PC-9 (cell line): ENCODE measurements around the gene SRSF11. TPM values are rescaled to one million over a fixed set of nuclear protein-coding genes. Genes with fewer than 3 reads are reported as not detected.

ENCODE experiments used
- BruUV-seq: library from RNA; stranded (reverse); fragments of 400-500 nt; replicated peaks from 2 replicates; lab custom pipeline; 2021; lab: Mats Ljungman, UMichigan
- CTCF ChIA-PET: fragments of 300-600 bp; sonication (Branson Sonifier 250); formaldehyde crosslinking; loops from one replicate; lab custom pipeline; 2022; ENCODE audit warnings: antibody characterized with exemption; lab: Charles Lee
- POLR2A ChIA-PET: fragments of 300-600 bp; sonication (Branson Sonifier 250); formaldehyde crosslinking; loops from one replicate; lab custom pipeline; 2022; ENCODE audit warnings: antibody characterized with exemption; ENCODE audit not compliant: unreplicated experiment; lab: Charles Lee
- DNase-seq, 2 experiments: peaks; one replicate each; pipeline versions ENCODE4 v3.0.0 to v3.0.0-alpha.2; 2015 to 2022; ENCODE audit warnings: mixed read lengths in 1 of 2
- H2AFZ ChIP-seq: fragments of 200-600 bp; sonication (generic); 2 replicates; pipeline ENCODE4 v1.8.1; 2017; ENCODE audit warnings: antibody characterized with exemption
- H3F3A ChIP-seq: fragments of 200-600 bp; sonication (generic); 2 replicates; pipeline ENCODE4 v1.8.1; 2017; ENCODE audit warnings: antibody characterized with exemption, mild to moderate bottlenecking, low read depth; ENCODE audit not compliant: insufficient read depth
- H3K27ac ChIP-seq: fragments of 200-600 bp; sonication (generic); 2 replicates; pipeline ENCODE4 v1.6.1; 2016; ENCODE audit warnings: mixed run types
- H3K27me3 ChIP-seq: fragments of 200-600 bp; sonication (generic); 2 replicates; pipeline ENCODE4 v1.6.1; 2016; ENCODE audit warnings: low read depth, mixed run types; ENCODE audit not compliant: insufficient read depth
- H3K36me3 ChIP-seq: fragments of 200-600 bp; sonication (generic); 2 replicates; pipeline ENCODE4 v1.6.1; 2016; ENCODE audit warnings: low read depth, mixed run types
- H3K4me1 ChIP-seq: fragments of 200-600 bp; sonication (generic); replicated peaks from 2 replicates; pipeline ENCODE4 v1.6.1; 2016; ENCODE audit warnings: mixed run types; ENCODE audit not compliant: insufficient read depth
- H3K4me2 ChIP-seq: fragments of 200-600 bp; sonication (generic); 2 replicates; pipeline ENCODE4 v1.6.1; 2017; ENCODE audit warnings: mixed run types
- H3K4me3 ChIP-seq: fragments of 200-600 bp; sonication (generic); 2 replicates; pipeline ENCODE4 v1.6.1; 2016; ENCODE audit warnings: mixed run types
- H3K79me2 ChIP-seq: fragments of 200-600 bp; sonication (generic); 2 replicates; pipeline ENCODE4 v1.6.1; 2017; ENCODE audit warnings: low read depth, mixed run types
- H3K9me2 ChIP-seq: fragments of 200-600 bp; sonication (generic); 2 replicates; pipeline ENCODE4 v1.8.1; 2017; ENCODE audit warnings: mild to moderate bottlenecking; ENCODE audit not compliant: insufficient read depth
- H3K9me3 ChIP-seq: fragments of 200-600 bp; sonication (generic); 2 replicates; pipeline ENCODE4 v1.8.1; 2016; ENCODE audit warnings: low read depth; ENCODE audit not compliant: insufficient read depth
- H4K20me1 ChIP-seq: fragments of 200-600 bp; sonication (generic); 2 replicates; pipeline ENCODE4 v1.8.1; 2017; ENCODE audit not compliant: insufficient read depth
- EZH2 ChIP-seq: fragments of 200-600 bp; sonication (generic); IDR thresholded peaks from 2 replicates; pipeline ENCODE4 v1.8.0; 2017; ENCODE audit warnings: antibody characterized with exemption, low read depth
- intact Hi-C: fragments of 100-400 bp; cut with micrococcal nuclease; formaldehyde crosslinking; loops from one replicate; pipeline ENCODE4 v1.10.0; 2022; ENCODE audit not compliant: unreplicated experiment
- total RNA-seq: library from RNA; stranded (reverse); gene quantifications from 2 replicates; pipeline ENCODE4 v1.2.3, GENCODE V29; 2021
- TF ChIP-seq, protein P1 (sequence below): fragments of 200-600 bp; sonication (generic); conservative IDR thresholded peaks from 2 replicates; pipeline ENCODE4 v1.6.1; 2017; ENCODE audit warnings: mixed run types, antibody characterized with exemption, mild to moderate bottlenecking, moderate library complexity

SRSF11 gene
- total RNA-seq, 1 experiment from 2014 or later = 199 TPM

DNA sequence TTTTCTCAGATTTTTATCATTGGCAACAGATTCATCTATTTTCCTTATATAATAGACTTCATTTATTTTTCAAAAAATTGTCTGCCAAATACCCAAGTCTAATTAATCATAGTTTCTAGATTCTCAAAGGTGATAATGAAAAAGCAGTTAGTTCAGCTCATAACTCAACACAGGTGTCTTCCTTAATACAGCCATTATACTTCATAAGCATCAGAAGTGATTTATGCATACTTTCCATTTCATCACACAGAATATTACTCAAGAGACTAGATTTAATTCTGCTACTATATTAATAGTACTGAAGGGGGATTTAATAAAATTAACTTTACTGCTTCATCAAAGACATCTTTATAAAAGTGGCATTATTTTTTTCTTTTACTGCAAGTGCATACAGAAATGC lies 18.8 kb downstream of the SRSF11 start:
- BruUV-seq = no TSS peak
- no peak overlapping the region for H3K27ac ChIP-seq
- POLR2A ChIA-PET = no interaction called here
- no peak overlapping the region for H3K4me3 ChIP-seq
- H3K9me3 ChIP-seq = no peaks in the 10 kb centered on the region
- H3F3A ChIP-seq = peaks cover 6% of the 10 kb centered on the region
- H3K4me2 ChIP-seq = no peak overlapping the region
- 0 out of 2 replicates have a peak, but pooled peaks cover 5% of the 10 kb centered on the region for H3K79me2 ChIP-seq
- H4K20me1 ChIP-seq = peaks cover 50% of the 10 kb centered on the region
- TF ChIP-seq, protein P1, sequence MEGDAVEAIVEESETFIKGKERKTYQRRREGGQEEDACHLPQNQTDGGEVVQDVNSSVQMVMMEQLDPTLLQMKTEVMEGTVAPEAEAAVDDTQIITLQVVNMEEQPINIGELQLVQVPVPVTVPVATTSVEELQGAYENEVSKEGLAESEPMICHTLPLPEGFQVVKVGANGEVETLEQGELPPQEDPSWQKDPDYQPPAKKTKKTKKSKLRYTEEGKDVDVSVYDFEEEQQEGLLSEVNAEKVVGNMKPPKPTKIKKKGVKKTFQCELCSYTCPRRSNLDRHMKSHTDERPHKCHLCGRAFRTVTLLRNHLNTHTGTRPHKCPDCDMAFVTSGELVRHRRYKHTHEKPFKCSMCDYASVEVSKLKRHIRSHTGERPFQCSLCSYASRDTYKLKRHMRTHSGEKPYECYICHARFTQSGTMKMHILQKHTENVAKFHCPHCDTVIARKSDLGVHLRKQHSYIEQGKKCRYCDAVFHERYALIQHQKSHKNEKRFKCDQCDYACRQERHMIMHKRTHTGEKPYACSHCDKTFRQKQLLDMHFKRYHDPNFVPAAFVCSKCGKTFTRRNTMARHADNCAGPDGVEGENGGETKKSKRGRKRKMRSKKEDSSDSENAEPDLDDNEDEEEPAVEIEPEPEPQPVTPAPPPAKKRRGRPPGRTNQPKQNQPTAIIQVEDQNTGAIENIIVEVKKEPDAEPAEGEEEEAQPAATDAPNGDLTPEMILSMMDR = no peak
- TF ChIP-seq EZH2 = no peak
- CTCF ChIA-PET = no interaction called here
- H3K9me2 ChIP-seq = no peaks in the 10 kb centered on the region
- peaks cover 90% of the 10 kb centered on the region for H3K36me3 ChIP-seq
- no peaks in the 10 kb centered on the region for H3K27me3 ChIP-seq
- H3K4me1 ChIP-seq = no peaks in the 10 kb centered on the region
- DNase-seq = no peak
- intact Hi-C loops = no loop called here
- H2AFZ ChIP-seq = no peak overlapping the region

DNA sequence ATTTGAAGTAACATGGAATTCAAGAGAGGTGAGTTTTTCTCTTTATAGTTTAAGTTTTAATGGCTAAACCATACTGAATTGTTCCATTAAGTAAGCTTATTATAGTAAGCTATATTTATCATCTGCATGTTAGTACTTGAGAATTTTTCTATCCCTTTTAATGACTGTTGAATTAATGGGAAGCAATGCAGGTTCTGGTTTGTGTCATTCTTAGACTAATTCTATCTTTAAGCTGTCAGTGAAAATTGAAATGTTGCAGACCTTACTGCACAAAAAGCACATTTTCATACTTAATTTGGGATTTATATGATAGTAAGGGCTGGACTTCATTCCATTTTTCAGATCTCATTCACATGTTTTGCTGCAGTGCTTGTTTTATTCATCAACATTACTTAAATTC lies 25.9 kb downstream of the SRSF11 start:
- Histone ChIP-seq H3K36me3 (peaks cover 94% of the 10 kb centered on the region), H2AFZ (no peak overlapping the region), H3K4me3 (no peak overlapping the region), H3K4me2 (no peak overlapping the region), H3K9me3 (no peaks in the 10 kb centered on the region), H3K27me3 (no peaks in the 10 kb centered on the region), H4K20me1 (peaks cover 33% of the 10 kb centered on the region), H3K27ac (no peak overlapping the region), H3K4me1 (no peaks in the 10 kb centered on the region), H3K79me2 (no peaks in the 10 kb centered on the region), H3K9me2 (no peaks in the 10 kb centered on the region), H3F3A (peaks cover 29% of the 10 kb centered on the region)
- DNase-seq = no peak
- intact Hi-C loops = loop anchor here (2.0 kb wide), 1 partner anchor 18 kb away; no protein-coding TSS in a partner anchor
- TF ChIP-seq, protein P1 = no peak
- ChIA-PET POLR2A (no interaction called here), CTCF (no interaction called here)
- BruUV-seq = no TSS peak

DNA sequence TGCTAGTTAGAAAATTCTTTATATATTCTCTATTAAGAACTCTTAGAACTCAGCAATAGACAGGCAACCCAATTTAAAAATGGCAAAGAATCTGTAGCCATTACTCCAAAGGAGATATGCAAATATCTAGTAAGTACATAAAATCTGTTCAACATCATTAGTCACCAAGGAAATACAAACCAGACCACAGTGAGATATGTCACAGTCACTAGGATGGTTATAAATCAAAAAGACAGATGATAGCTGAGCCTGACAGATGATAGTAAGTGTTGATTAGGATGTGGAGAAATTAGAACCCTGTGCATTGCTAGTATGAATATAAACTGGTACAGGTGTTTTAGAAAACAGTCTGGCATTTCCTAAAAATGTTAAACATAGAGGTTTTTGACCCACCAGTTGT lies 26.6 kb downstream of the SRSF11 start:
- Histone ChIP-seq H3K4me3 (no peak overlapping the region), H3K9me3 (no peaks in the 10 kb centered on the region), H2AFZ (no peak overlapping the region), H3K36me3 (peaks cover 90% of the 10 kb centered on the region), H3K79me2 (no peaks in the 10 kb centered on the region), H3K4me1 (no peaks in the 10 kb centered on the region), H3K27me3 (no peaks in the 10 kb centered on the region), H3K4me2 (no peak overlapping the region), H3K9me2 (no peaks in the 10 kb centered on the region), H3K27ac (no peak overlapping the region), H3F3A (peaks cover 36% of the 10 kb centered on the region), H4K20me1 (peaks cover 31% of the 10 kb centered on the region)
- TF ChIP-seq, protein P1 = no peak
- TF ChIP-seq EZH2 = no peak
- DNase-seq = no peak
- intact Hi-C loops = loop anchor here (2.0 kb wide), 1 partner anchor 19 kb away; no protein-coding TSS in a partner anchor
- POLR2A ChIA-PET = no interaction called here
- BruUV-seq = no TSS peak
- CTCF ChIA-PET = no interaction called here
